IMR-90 (cell line): ENCODE data around the gene EIF2S2. TPM values are rescaled to one million over a fixed set of nuclear protein-coding genes. Genes with fewer than 3 reads are reported as not detected.

ENCODE experiments used
- ATAC-seq: fragments of 200-7000 bp; cut with Tn5 transposase; 2 replicates; pipeline ENCODE4 v1.9.1; 2020; ENCODE audit warnings: low read depth, mild to moderate bottlenecking, moderate library complexity
- BruUV-seq: library from RNA; stranded (reverse); fragments of 400-500 nt; replicated peaks from 2 replicates; lab custom pipeline; 2021; lab: Mats Ljungman, UMichigan
- CTCF ChIA-PET: fragments of 300-600 bp; formaldehyde crosslinking; extraction: SDS; loops from one replicate; lab custom pipeline; 2021; ENCODE audit warnings: antibody characterized with exemption; lab: Yijun Ruan, JAX
- POLR2A ChIA-PET: fragments of 300-600 bp; sonication (Branson Sonifier 250); formaldehyde crosslinking; loops from one replicate; lab custom pipeline; 2022; ENCODE audit warnings: antibody characterized with exemption; ENCODE audit not compliant: unreplicated experiment; lab: Charles Lee
- DNase-seq: peaks from one replicate; pipeline ENCODE4 v3.0.0; 2013
- H2AFZ ChIP-seq: replicated peaks from 2 replicates; pipeline ENCODE3; 2013; ENCODE audit warnings: low read length, mild to moderate bottlenecking; ENCODE audit not compliant: poor library complexity
- H2AK5ac ChIP-seq: 2 replicates; pipeline ENCODE4 v1.6.1; 2013; ENCODE audit warnings: low read depth, low read length, inconsistent platforms
- H2AK9ac ChIP-seq: replicated peaks from 2 replicates; pipeline ENCODE3; 2013; ENCODE audit warnings: mild to moderate bottlenecking, low read depth, low read length, moderate library complexity; ENCODE audit not compliant: poor library complexity
- H2BK120ac ChIP-seq: 2 replicates; pipeline ENCODE4 v1.6.1; 2013; ENCODE audit warnings: low read depth, low read length, inconsistent platforms
- H2BK15ac ChIP-seq: 3 replicates; pipeline ENCODE4 v1.6.1; 2013; ENCODE audit warnings: low read depth, low read length, inconsistent platforms
- H2BK20ac ChIP-seq: 2 replicates; pipeline ENCODE4 v1.6.1; 2013; ENCODE audit warnings: low read depth, mild to moderate bottlenecking, inconsistent platforms, low read length, moderate library complexity
- H2BK5ac ChIP-seq: 2 replicates; pipeline ENCODE4 v1.6.1; 2013; ENCODE audit warnings: mild to moderate bottlenecking, low read depth, low read length, inconsistent platforms; ENCODE audit not compliant: poor library complexity, severe bottlenecking
- H3K14ac ChIP-seq: replicated peaks from 2 replicates; pipeline ENCODE4 v1.6.1; 2013; ENCODE audit warnings: low read depth, low read length, inconsistent platforms
- H3K18ac ChIP-seq: 2 replicates; pipeline ENCODE4 v1.6.1; 2013; ENCODE audit warnings: low read depth, low read length, control low read depth
- H3K23ac ChIP-seq: 2 replicates; pipeline ENCODE4 v1.6.1; 2013; ENCODE audit warnings: low read depth, low read length, inconsistent platforms
- H3K27ac ChIP-seq: 2 replicates; pipeline ENCODE4 v1.5.1; 2013; ENCODE audit warnings: mild to moderate bottlenecking, control low read depth, low read length; ENCODE audit not compliant: insufficient read depth
- H3K27me3 ChIP-seq: 2 replicates; pipeline ENCODE4 v1.6.1; 2013; ENCODE audit warnings: low read length; ENCODE audit not compliant: control insufficient read depth, insufficient read depth
- H3K36me3 ChIP-seq: 2 replicates; pipeline ENCODE4 v1.6.1; 2013; ENCODE audit warnings: low read length, mixed read lengths; ENCODE audit not compliant: control insufficient read depth, insufficient read depth
- H3K4ac ChIP-seq: 2 replicates; pipeline ENCODE4 v1.6.1; 2013; ENCODE audit warnings: low read depth, low read length, inconsistent platforms
- H3K4me1 ChIP-seq: 2 replicates; pipeline ENCODE4 v1.6.1; 2013; ENCODE audit warnings: low read length, mixed read lengths; ENCODE audit not compliant: control insufficient read depth, insufficient read depth
- H3K4me2 ChIP-seq: 2 replicates; pipeline ENCODE4 v1.6.1; 2013; ENCODE audit warnings: low read depth, mild to moderate bottlenecking, control low read depth, low read length, moderate library complexity
- H3K4me3 ChIP-seq: 2 replicates; pipeline ENCODE4 v1.5.1; 2013; ENCODE audit warnings: low read depth, mild to moderate bottlenecking, control low read depth, low read length, moderate library complexity; ENCODE audit not compliant: insufficient read depth
- H3K56ac ChIP-seq: 2 replicates; pipeline ENCODE4 v1.6.1; 2013; ENCODE audit warnings: low read length, inconsistent platforms; ENCODE audit not compliant: insufficient read depth; ENCODE audit errors: extremely low read depth
- H3K79me1 ChIP-seq, 2 experiments: 2 replicates each; pipeline ENCODE4 v1.6.1; 2013; ENCODE audit warnings: low read length in 2 of 2, inconsistent platforms in 1 of 2, low read depth in 1 of 2
- H3K9ac ChIP-seq: 2 replicates; pipeline ENCODE4 v1.6.1; 2013; ENCODE audit warnings: low read depth, low read length, control low read depth
- H3K9me1 ChIP-seq: 2 replicates; pipeline ENCODE4 v1.6.1; 2013; ENCODE audit warnings: low read length, inconsistent platforms; ENCODE audit not compliant: insufficient read depth
- H3K9me3 ChIP-seq: 2 replicates; pipeline ENCODE4 v1.6.1; 2013; ENCODE audit warnings: low read length; ENCODE audit not compliant: control insufficient read depth, insufficient read depth
- H4K20me1 ChIP-seq: 2 replicates; pipeline ENCODE4 v1.6.1; 2013; ENCODE audit warnings: low read length, inconsistent platforms; ENCODE audit not compliant: insufficient read depth
- H4K5ac ChIP-seq: 2 replicates; pipeline ENCODE4 v1.6.1; 2013; ENCODE audit warnings: mild to moderate bottlenecking, low read depth, low read length, control low read depth
- H4K8ac ChIP-seq, 2 experiments: 2 replicates each; pipeline ENCODE4 v1.6.1; 2013; ENCODE audit warnings: low read depth in 2 of 2, low read length in 2 of 2, control low read depth in 1 of 2, inconsistent platforms in 1 of 2
- H4K91ac ChIP-seq: 2 replicates; pipeline ENCODE4 v1.6.1; 2013; ENCODE audit warnings: low read depth, low read length, inconsistent platforms; ENCODE audit not compliant: insufficient read depth
- BHLHE40 ChIP-seq: fragments of 150-350 bp; IDR thresholded peaks from 2 replicates; pipeline ENCODE4 v1.6.1; 2016; ENCODE audit warnings: mild to moderate bottlenecking, low read depth, low read length
- CEBPB ChIP-seq: IDR thresholded peaks from 2 replicates; pipeline ENCODE4 v1.6.1; 2012; ENCODE audit warnings: low read depth, low read length, improper control_type of control experiment
- CHD1 ChIP-seq: IDR thresholded peaks from 2 replicates; pipeline ENCODE4 v1.6.1; 2012; ENCODE audit warnings: low read depth, low read length, improper control_type of control experiment
- CTCF ChIP-seq: conservative IDR thresholded peaks from 2 replicates; pipeline ENCODE4 v1.5.1; 2012; ENCODE audit warnings: mild to moderate bottlenecking, low read depth, low read length, improper control_type of control experiment
- ELK1 ChIP-seq: fragments of 150-350 bp; IDR thresholded peaks from 2 replicates; pipeline ENCODE4 v1.6.1; 2016; ENCODE audit warnings: low read depth, mild to moderate bottlenecking, low read length, moderate library complexity, borderline replicate concordance
- FOS ChIP-seq: fragments of 150-350 bp; IDR thresholded peaks from 2 replicates; pipeline ENCODE4 v1.6.1; 2016; ENCODE audit warnings: low read depth, low read length
- MAFK ChIP-seq: IDR thresholded peaks from 2 replicates; pipeline ENCODE4 v1.6.1; 2012; ENCODE audit warnings: low read depth, low read length, improper control_type of control experiment
- MAZ ChIP-seq: IDR thresholded peaks from 2 replicates; pipeline ENCODE4 v1.6.1; 2012; ENCODE audit warnings: low read depth, mild to moderate bottlenecking, low read length, improper control_type of control experiment, moderate library complexity, borderline replicate concordance
- MXI1 ChIP-seq: IDR thresholded peaks from 2 replicates; pipeline ENCODE4 v1.6.1; 2012; ENCODE audit warnings: low read depth, mild to moderate bottlenecking, low read length, moderate library complexity, borderline replicate concordance
- NFE2L2 ChIP-seq: fragments of 150-350 bp; IDR thresholded peaks from 2 replicates; pipeline ENCODE4 v1.6.1; 2016; ENCODE audit warnings: low read depth, mild to moderate bottlenecking, low read length
- POLR2A ChIP-seq: IDR thresholded peaks from 2 replicates; pipeline ENCODE4 v1.6.1; 2012; ENCODE audit warnings: mild to moderate bottlenecking, low read depth, low read length
- RAD21 ChIP-seq: IDR thresholded peaks from 2 replicates; pipeline ENCODE4 v1.6.1; 2012; ENCODE audit warnings: low read length, improper control_type of control experiment
- RCOR1 ChIP-seq: IDR thresholded peaks from 2 replicates; pipeline ENCODE4 v1.6.1; 2012; ENCODE audit warnings: mild to moderate bottlenecking, low read length, improper control_type of control experiment; ENCODE audit not compliant: insufficient replicate concordance
- RFX5 ChIP-seq: IDR thresholded peaks from 2 replicates; pipeline ENCODE4 v1.8.0; 2012; ENCODE audit warnings: low read depth, mild to moderate bottlenecking, low read length, moderate library complexity
- SMC3 ChIP-seq: fragments of 150-350 bp; IDR thresholded peaks from 2 replicates; pipeline ENCODE4 v1.6.1; 2016; ENCODE audit warnings: low read depth, mild to moderate bottlenecking, antibody characterized with exemption, low read length, moderate library complexity
- USF2 ChIP-seq: fragments of 150-350 bp; IDR thresholded peaks from 2 replicates; pipeline ENCODE4 v1.6.1; 2017; ENCODE audit warnings: mild to moderate bottlenecking, antibody characterized with exemption, low read length, low read depth
- dilution Hi-C: fragments of 300-500 bp; cut with HindIII; formaldehyde crosslinking; loops from one replicate; pipeline ENCODE4 v1.14.3; 2018; ENCODE audit warnings: low sequenced_read_pairs; ENCODE audit not compliant: unreplicated experiment
- in situ Hi-C: fragments of 300-500 bp; cut with MboI; formaldehyde crosslinking; loops from 3 replicates; pipeline ENCODE4 v1.14.3; 2019; ENCODE audit warnings: low sequenced_read_pairs, inconsistent platforms, mixed read lengths
- intact Hi-C: fragments of 100-400 bp; cut with micrococcal nuclease; formaldehyde crosslinking; loops from 2 replicates; pipeline ENCODE4 v1.10.0; 2022
- polyA plus RNA-seq, 3 experiments: library from polyadenylated mRNA; depleted of rRNA; stranded (reverse); fragments of >200 nt; gene quantifications; 2 replicates each; pipeline ENCODE4 v1.2.3, GENCODE V29; 2012; ENCODE audit warnings: low replicate concordance in 1 of 3
- total RNA-seq: library from RNA; depleted of rRNA; stranded (reverse); fragments of >200 nt; gene quantifications from 2 replicates; pipeline ENCODE4 v1.2.3, GENCODE V29; 2012

Gene EIF2S2
- total and polyA plus RNA-seq, 2 of the 4 experiments (the other 2 are of a cell fraction), result 61.7 to 66.9 TPM

- Histone ChIP-seq H3K27ac (no peak overlapping the region), H3K4me3 (no peak overlapping the region), H2BK15ac (no peak overlapping the region), H3K4me2 (no peak overlapping the region), H4K5ac (no peak overlapping the region), H2AK5ac (no peak overlapping the region), H3K79me1 (peaks cover 61 to 90% of the 10 kb centered on the region in 2 experiments), H3K18ac (no peak overlapping the region), H3K4me1 (peaks cover 22% of the 10 kb centered on the region), H3K56ac (no peak overlapping the region), H3K9ac (no peak overlapping the region), H2AK9ac (no peak overlapping the region), H2BK20ac (no peak overlapping the region), H3K36me3 (peaks cover 3% of the 10 kb centered on the region; the same call in 1 of the 2 replicates), H2AFZ (no peak overlapping the region), H3K9me1 (peaks cover 52% of the 10 kb centered on the region), H3K23ac (no peak overlapping the region), H4K8ac (no peak overlapping the region), H4K20me1 (peaks cover 91% of the 10 kb centered on the region), H3K4ac (no peak overlapping the region), H2BK120ac (no peak overlapping the region), H3K27me3 (no peaks in the 10 kb centered on the region), H3K14ac (no peak overlapping the region), H3K9me3 (no peaks in the 10 kb centered on the region), H2BK5ac (no peak overlapping the region), H4K91ac (no peak overlapping the region)
- ATAC-seq (no peak), DNase-seq (no peak)
- no TSS peak for BruUV-seq
- TF ChIP-seq FOS (no peak), RCOR1 (no peak), MAZ (no peak), RAD21 (no peak), RFX5 (no peak), CEBPB (no peak), POLR2A (no peak), MAFK (no peak), SMC3 (no peak), NFE2L2 (no peak), CTCF (no peak), BHLHE40 (no peak), USF2 (no peak), CHD1 (no peak), ELK1 (no peak), MXI1 (no peak)
- intact Hi-C loops, result no loop called here
- dilution Hi-C loops, result no loop called here
- in situ Hi-C loops, result no loop called here
- ChIA-PET POLR2A (no interaction called here), CTCF (no interaction called here)
Measured at GRCh38 chr20:34061695-34062094, 50.3 kb downstream of the EIF2S2 start.
